Stimulated activated CD8-positive, alpha-beta memory T cell treated with anti-CD3 and anti-CD28 coated beads, Interleukin-4, amount 100 ng/mL, for 24 hours (primary cell): Measurements from ENCODE around the gene ADCY7.
"Not testable (repeated sequence)": the region's sequence is repeated elsewhere in the genome, so short reads cannot be mapped to it uniquely, and the experiment has no call there.

Experiments
- DNase-seq: peaks from one replicate; pipeline ENCODE4 v3.0.0-alpha.2; 2020; ENCODE audit warnings: low read depth

The ADCY7 gene

DNA sequence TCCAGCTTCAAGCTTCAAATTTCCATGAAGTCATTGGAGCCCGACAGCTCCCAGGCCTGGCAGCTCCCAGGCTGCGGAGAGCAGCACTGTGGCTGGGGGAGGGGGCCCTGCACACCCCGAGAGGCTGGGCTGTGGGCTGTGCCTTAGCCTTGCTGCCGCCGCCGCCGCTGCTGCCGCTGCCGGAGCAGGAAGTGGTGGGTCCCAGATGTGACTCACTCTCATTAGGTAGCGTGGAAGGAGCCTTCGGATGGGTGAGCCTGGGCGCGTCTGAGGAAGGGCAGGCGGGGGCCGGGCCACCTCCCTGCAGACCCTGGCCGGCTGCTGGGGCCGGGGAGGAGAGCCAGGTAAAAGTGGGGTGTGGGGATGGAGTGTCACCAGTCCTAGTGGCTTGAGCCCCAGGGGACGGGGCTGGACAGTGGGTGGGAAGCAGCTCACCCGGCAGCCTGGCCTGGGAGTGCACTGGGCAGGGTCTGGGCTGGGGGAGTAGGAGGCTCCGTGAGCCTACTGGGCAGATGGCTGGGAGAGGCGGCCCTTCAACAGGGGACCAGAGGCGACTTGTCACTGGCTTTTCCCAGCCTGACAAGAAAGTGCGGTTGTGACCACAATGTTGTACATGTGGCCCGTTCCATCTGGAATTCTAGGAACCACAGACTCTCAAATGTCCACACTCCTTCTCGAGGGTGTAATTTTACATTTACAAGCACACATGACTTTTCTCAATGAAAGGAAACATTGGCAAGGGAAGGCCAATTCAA is at the start of gene ADCY7:
Gene ADCY7, plus strand, starts transcription at position 215 of the 755 bp plus-strand sequence. CDS start 21,629 bp downstream, outside the sequence.
- peak; percentile 78 for DNase-seq

GRCh38 chr16:50219402-50219975 is 46.9 kb upstream of the ADCY7 start:
- no peak for DNase-seq

GRCh38 chr16:50224286-50224685 is 42.1 kb upstream of the ADCY7 start:
- no peak for DNase-seq

DNA sequence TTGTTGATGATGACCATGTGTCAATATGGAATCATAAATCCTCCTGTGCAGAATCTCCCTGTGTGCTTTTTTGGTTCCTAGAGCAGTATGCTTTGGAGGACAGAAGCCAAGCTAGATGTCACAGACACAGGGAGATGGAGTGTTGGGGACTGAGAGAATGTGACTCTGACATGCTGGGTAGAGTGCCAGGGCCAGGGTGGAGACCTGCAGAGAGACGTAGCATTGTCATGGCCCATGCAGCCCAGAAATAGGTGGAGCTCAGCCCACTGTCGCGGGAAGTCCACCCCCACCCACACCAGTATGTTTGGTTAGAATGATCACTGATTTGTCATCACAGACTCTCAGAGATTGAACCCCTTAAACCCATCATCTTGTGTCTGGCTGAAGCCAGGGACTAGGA is 39.2 kb upstream of the ADCY7 start:
- DNase-seq = no peak

DNA sequence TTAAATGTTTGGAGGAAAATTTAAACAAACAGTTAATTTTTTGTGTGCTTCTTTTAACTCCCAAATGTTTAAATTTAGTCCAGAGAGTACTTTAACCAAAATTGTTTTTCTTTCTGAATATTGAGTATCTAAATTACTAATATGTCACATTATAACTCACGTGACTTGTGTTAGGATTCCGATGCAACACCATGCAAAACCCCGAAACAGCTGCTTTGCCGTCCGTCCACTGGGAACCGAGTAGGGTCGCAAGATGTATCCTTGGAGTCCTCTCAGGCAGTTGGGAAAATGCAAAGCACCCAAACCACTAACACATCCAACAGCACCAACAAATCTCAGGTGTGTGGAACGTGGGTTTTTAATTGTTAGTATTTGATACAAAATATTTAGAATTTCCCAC is 38.7 kb upstream of the ADCY7 start:
- no peak for DNase-seq

- DNase-seq = no peak
Measured at GRCh38 chr16:50228364-50228868, 37.9 kb upstream of the ADCY7 start.

- DNase-seq = no peak
Measured at GRCh38 chr16:50229149-50229726, 37.1 kb upstream of the ADCY7 start.

DNA sequence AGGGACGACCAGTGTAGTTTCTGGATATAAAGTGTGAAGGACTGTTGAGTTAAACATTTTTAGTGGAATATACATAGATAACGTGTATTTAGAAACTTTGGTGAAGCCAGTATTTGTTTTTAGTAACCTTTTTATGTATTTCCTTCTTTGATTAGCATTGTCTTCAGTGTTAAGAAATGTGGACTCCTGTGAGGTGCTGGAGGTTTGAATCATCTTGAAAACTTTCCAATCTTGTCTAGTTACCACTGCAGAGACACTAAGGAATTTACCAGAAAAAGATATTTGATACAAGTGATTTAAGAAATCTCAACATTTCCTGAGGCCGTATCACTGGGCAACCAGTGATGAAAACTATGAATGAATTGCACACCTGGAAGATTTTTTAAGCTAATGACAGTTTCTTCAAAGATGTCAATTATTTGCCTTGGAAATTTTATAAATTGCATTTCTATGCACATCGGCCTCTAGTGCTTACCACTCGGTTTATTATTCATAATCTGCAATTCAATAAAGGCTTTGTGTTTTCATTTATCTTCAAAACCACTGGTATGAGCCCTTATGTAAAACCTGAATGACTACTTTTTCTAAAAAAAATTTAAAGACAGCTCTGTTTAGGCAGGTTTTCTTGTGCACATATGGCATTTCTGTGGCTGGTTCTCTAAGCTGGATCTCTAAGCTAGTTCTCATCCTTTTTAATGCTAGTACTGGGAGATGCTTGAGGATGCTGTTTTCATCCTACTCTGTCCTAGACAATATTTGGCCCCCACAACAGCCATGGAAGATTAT is 31.4 kb upstream of the ADCY7 start:
- DNase-seq = no peak

DNA sequence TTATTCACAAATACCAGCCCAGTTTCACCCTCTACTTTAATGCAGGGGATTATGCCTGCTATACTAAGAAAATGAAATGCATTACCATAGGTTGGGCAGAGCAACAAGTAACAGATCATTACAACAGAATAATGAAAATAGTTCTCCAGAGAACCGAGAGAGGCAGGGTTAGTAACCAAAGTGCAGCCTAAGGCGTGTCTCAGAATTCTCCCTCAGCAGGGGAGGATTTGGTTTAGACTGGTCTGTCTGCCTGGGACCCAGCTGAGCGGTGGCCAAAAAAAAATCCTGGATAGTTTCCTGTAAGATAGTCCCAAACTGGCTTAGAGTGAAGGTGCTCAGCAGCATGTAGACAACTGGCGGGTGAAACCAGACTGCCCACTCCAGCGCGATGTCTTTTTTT is 30.8 kb upstream of the ADCY7 start:
- DNase-seq = no peak

- DNase-seq = no peak
Measured at GRCh38 chr16:50238314-50238713, 28.0 kb upstream of the ADCY7 start.

- DNase-seq = no peak
Measured at GRCh38 chr16:50238868-50239301, 27.5 kb upstream of the ADCY7 start.

GRCh38 chr16:50243024-50243423 is 23.3 kb upstream of the ADCY7 start:
- DNase-seq = not testable (repeated sequence)

DNA sequence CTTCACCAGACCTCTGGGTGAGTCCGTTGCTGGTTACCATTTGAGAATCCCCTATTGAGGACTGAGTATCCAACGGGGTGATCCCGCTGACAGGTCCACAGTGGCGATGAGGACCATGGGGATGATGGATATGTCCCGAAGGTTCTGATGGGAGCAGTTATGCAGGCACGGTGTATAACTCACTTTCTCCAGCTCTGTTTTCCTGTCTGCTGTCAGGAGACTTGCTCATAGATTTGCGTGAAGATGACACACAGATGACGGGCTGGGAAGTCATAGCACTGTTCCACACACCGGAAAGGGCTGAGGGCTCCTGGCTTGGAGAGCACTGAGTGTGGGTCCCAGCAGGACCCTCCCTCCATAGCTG is 22.2 kb upstream of the ADCY7 start:
- no peak for DNase-seq

GRCh38 chr16:50244504-50245416 is 21.6 kb upstream of the ADCY7 start:
- DNase-seq = no peak

DNA sequence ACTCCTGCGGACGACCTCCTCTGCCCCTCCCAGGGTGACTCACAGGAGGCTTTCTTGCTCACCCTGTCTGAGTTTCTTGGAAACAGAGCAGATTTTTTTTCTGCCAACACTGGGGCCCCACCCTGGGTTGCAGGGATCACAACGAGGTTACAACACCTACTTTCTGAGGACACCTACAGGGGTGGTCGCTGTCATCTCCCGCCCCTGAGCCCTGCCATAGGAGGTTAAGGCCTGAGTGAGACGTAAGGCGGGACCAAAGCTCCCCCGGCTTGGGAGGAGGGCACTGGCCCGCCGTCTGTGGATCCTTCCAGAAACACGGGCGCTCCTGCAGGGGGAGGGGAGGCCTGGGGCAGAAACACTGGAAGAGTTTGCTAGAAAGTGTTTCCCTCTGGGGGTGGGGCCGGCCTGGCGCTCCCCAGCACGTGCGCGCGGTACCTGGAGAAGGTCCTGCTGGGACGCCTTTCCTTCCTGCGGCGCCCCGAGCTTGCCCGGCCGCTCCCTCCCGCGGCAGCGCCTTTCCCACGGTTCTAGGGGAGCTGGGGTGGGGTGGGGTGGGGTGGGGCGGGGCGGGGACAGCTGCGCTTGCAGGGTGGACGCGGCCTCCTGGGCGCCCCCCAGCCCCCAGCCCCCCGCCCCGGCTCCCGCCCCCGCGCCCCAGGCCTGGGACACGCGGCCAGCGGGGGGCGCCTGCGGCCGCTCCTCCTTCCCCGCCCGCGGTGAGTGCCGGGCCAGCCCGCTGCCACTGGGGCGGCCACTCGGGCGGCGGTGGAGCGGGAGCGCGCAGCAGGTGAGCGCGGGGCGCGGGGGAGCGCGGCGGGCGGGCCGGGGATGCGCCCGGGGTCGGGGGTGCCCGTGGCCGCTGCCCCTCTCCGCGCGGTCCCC is 20.7 kb upstream of the ADCY7 start:
- DNase-seq = peak; percentile 61

DNA sequence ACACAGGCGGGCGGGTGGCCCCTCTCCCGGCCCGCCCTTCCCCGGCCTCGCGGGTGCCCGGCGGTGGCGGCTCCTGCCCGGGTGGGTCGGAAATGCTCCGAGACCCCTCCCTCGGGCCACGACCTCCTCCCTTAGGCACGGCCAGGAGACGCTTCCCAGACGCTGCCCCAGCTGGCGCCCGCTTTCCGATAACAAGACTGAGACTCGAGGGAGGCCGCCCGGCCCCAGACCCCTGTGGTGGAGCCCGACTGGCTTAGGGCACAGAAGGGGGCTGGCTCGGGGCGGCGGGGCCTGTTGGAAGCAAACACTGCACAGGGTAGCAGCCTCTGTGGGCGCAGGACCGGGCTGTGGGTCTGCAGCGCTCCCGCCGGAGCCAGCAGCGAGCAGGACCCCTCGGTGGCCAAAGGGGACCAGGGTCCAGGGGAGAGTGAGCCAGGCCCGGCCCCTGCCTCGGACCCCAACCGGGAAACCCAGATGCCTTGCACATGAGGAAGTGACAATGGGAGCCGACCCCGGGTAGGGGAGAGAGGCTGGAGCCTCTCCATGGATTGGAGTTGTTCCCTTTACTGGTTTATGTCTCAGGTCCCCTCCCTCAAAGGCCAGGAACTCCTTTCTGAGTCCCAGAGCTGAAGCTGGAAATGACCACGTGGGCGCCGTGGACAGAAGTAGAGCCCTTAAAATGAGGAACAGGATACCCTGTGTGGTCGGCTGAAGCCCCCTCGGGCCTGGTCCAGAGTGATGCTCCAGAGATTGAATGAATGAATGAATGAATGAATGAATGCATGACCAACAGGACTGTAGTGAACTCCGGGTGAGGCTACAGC is 19.8 kb upstream of the ADCY7 start:
- no peak for DNase-seq

- DNase-seq = no peak
Measured at GRCh38 chr16:50247123-50247905, 19.0 kb upstream of the ADCY7 start.

- no peak for DNase-seq
Measured at GRCh38 chr16:50247906-50248608, 18.3 kb upstream of the ADCY7 start.
